ENCODE results near the gene ETV3.

Gene ETV3

DNA sequence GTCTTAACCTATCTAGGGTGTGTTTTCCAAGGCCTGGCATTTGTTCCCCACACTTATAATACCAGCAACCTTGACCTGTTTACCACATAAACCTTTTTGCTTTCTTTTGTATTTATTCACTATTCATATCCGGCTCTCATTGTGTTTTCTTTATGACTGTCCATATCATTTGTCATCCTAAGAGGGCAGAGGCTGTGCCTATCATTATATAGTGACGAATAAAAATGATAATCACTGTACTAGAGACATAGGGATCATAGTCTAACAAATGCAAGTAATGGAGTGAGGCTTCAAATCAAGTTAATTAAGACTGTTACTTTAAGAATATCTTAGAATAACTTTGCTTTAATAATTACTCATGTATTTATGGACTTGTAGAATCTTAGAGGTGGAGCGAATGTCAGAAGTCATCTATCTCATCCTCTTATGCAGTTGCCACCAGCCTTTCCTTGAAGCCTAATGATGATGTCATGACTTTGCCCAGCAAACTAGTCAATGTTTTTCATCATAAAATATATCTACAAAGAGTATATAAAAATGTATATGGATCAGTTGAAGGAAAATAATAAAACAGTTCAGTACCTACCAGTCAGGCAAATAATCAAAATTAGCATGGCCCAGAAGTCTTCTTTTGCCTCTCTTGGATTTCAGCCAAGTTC is 4.7 kb upstream of the ETV3 start:
- Histone ChIP-seq H3K4me3 (ENCODE audit: low read depth in 1 of 2, low read length in 2 of 2) (no peak overlapping the region), H3K9me3 (ENCODE audit: insufficient read depth, low read length, severe bottlenecking) (no peaks in the 10 kb centered on the region), H3K79me2 (ENCODE audit: insufficient read depth, low read length) (peaks cover 12% of the 10 kb centered on the region), H3K36me3 (ENCODE audit: insufficient read depth, low read length) (no peaks in the 10 kb centered on the region), H3K4me2 (ENCODE audit: insufficient read depth, low read length) (no peak overlapping the region), H2AFZ (ENCODE audit: low read depth, low read length) (no peak overlapping the region), H3K4me1 (ENCODE audit: insufficient read depth, low read length) (peaks cover 13% of the 10 kb centered on the region), H4K20me1 (ENCODE audit: insufficient read depth, low read length) (peaks cover 2% of the 10 kb centered on the region; the same call in 1 of the 2 replicates), H3K27ac (ENCODE audit: low read length) (no peak overlapping the region), H3K9ac (ENCODE audit: low read depth, low read length) (no peak overlapping the region), H3K27me3 (ENCODE audit: insufficient read depth, low read length, poor library complexity) (peaks cover 18% of the 10 kb centered on the region)
- no peak for TF ChIP-seq CTCF (IDR thresholded peaks at IDR 0.05; ENCODE audit: borderline replicate concordance, extremely low read depth, low read length, poor library complexity, severe bottlenecking)
- no peak for DNase-seq
- no peak for ATAC-seq (ENCODE audit: insufficient read depth, low read depth)

DNA sequence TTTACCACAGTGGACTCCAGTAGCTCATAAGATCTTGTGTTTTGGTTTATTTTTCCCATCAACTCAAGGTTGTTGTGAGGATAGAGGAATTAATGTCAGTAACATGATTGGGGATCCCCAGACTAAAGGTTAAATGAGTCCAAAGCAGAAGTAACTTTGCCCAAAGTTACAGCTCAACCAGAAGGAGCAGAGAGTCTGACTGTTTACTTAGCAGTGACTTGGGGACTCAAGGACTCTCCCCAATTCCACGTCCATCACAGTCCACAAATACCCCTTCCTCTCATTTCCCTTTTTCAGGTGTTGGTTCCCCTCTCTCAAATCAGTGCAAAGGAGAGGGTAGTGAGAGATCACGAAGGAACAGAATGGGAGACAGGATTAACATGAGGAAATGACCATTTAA is 4.0 kb upstream of the ETV3 start:
- no peaks in the 10 kb centered on the region for H3K9me3 ChIP-seq (ENCODE audit: insufficient read depth, low read length, severe bottlenecking)
- no peak overlapping the region for H3K4me2 ChIP-seq (ENCODE audit: insufficient read depth, low read length)
- H3K27me3 ChIP-seq (ENCODE audit: insufficient read depth, low read length, poor library complexity) = peaks cover 15% of the 10 kb centered on the region
- DNase-seq (no peak), ATAC-seq (ENCODE audit: insufficient read depth, low read depth) (no peak)
- TF ChIP-seq EZH2 (IDR thresholded peaks at IDR 0.05; ENCODE audit: borderline replicate concordance, low read depth, low read length, severe bottlenecking) = no peak
- no peak for TF ChIP-seq CTCF (IDR thresholded peaks at IDR 0.05; ENCODE audit: borderline replicate concordance, extremely low read depth, low read length, poor library complexity, severe bottlenecking)
- no peak overlapping the region for H3K4me3 ChIP-seq (ENCODE audit: low read depth in 1 of 2, low read length in 2 of 2)
- H3K9ac ChIP-seq (ENCODE audit: low read depth, low read length) = no peak overlapping the region
- H2AFZ ChIP-seq (ENCODE audit: low read depth, low read length) = no peak overlapping the region
- H3K79me2 ChIP-seq (ENCODE audit: insufficient read depth, low read length) = peaks cover 19% of the 10 kb centered on the region
- no peak overlapping the region for H3K27ac ChIP-seq (ENCODE audit: low read length)
- no peaks in the 10 kb centered on the region for H3K36me3 ChIP-seq (ENCODE audit: insufficient read depth, low read length)
- peaks cover 15% of the 10 kb centered on the region for H3K4me1 ChIP-seq (ENCODE audit: insufficient read depth, low read length)
- H4K20me1 ChIP-seq (ENCODE audit: insufficient read depth, low read length) = peaks cover 9% of the 10 kb centered on the region

DNA sequence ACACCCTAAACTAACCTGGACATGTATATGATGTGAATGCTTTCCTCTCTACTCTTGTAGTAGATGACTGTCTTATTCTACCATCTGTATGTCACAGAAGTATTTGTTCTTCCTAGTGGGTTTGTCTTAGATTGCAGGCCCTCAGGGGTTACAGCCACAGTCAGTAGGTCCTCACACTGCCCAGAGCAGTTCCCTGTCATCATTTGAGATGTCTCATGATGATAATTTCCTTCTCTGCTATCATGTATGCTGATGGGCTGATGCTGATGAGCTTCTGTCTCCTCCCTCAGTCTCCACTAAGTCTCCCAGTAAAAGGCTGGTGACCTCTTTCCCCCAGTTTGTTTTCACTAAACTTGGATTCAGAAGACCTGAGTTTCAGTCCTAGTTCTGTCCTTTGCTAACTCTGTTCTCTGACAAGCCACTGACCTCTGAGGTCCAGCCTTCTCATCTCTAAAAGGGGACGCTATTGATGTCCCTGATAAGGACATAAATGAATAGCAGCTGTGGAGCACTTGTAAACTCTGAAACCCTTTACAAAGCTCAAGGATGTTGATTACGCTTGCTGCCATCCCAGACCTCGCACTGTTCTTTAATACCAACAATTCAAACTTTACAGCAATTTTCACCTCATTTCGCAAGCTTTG is 3.1 kb upstream of the ETV3 start:
- H3K36me3 ChIP-seq (ENCODE audit: insufficient read depth, low read length) = peaks cover 2% of the 10 kb centered on the region; the same call in 1 of the 2 replicates
- no peak overlapping the region for H3K4me2 ChIP-seq (ENCODE audit: insufficient read depth, low read length)
- H3K27me3 ChIP-seq (ENCODE audit: insufficient read depth, low read length, poor library complexity) = peaks cover 10% of the 10 kb centered on the region
- no peak overlapping the region for H2AFZ ChIP-seq (ENCODE audit: low read depth, low read length)
- DNase-seq (no peak), ATAC-seq (ENCODE audit: insufficient read depth, low read depth) (no peak)
- peaks cover 28% of the 10 kb centered on the region for H3K79me2 ChIP-seq (ENCODE audit: insufficient read depth, low read length)
- H3K9ac ChIP-seq (ENCODE audit: low read depth, low read length) = no peak overlapping the region
- peaks cover 18% of the 10 kb centered on the region for H4K20me1 ChIP-seq (ENCODE audit: insufficient read depth, low read length)
- H3K4me3 ChIP-seq (ENCODE audit: low read depth in 1 of 2, low read length in 2 of 2) = no peak overlapping the region
- TF ChIP-seq CTCF (IDR thresholded peaks at IDR 0.05; ENCODE audit: borderline replicate concordance, extremely low read depth, low read length, poor library complexity, severe bottlenecking) (no peak), EZH2 (IDR thresholded peaks at IDR 0.05; ENCODE audit: borderline replicate concordance, low read depth, low read length, severe bottlenecking) (no peak)
- peaks cover 23% of the 10 kb centered on the region for H3K4me1 ChIP-seq (ENCODE audit: insufficient read depth, low read length)
- no peaks in the 10 kb centered on the region for H3K9me3 ChIP-seq (ENCODE audit: insufficient read depth, low read length, severe bottlenecking)
- H3K27ac ChIP-seq (ENCODE audit: low read length) = no peak overlapping the region

All from DND-41 (cell line).